ENCODE measurements around the gene PGM2L1.

PGM2L1 gene

GRCh38 chr11:74297484-74297883, 100.7 kb downstream of the PGM2L1 start:
- no peak for TF ChIP-seq SIN3A (IDR thresholded peaks at IDR 0.05; ENCODE audit: borderline replicate concordance, insufficient read depth, low read length)
- TF ChIP-seq FOXP2 (optimal IDR thresholded peaks at IDR 0.05; ENCODE audit: borderline replicate concordance, extremely low read depth, extremely low read length, insufficient read depth) = no peak
- no peak for TF ChIP-seq POLR2AphosphoS5 (IDR thresholded peaks at IDR 0.05; ENCODE audit: low read depth, low read length)
- no peak for TF ChIP-seq TAF1 (IDR thresholded peaks at IDR 0.05; ENCODE audit: borderline replicate concordance, insufficient read depth, low read length)
- TF ChIP-seq, protein P1, sequence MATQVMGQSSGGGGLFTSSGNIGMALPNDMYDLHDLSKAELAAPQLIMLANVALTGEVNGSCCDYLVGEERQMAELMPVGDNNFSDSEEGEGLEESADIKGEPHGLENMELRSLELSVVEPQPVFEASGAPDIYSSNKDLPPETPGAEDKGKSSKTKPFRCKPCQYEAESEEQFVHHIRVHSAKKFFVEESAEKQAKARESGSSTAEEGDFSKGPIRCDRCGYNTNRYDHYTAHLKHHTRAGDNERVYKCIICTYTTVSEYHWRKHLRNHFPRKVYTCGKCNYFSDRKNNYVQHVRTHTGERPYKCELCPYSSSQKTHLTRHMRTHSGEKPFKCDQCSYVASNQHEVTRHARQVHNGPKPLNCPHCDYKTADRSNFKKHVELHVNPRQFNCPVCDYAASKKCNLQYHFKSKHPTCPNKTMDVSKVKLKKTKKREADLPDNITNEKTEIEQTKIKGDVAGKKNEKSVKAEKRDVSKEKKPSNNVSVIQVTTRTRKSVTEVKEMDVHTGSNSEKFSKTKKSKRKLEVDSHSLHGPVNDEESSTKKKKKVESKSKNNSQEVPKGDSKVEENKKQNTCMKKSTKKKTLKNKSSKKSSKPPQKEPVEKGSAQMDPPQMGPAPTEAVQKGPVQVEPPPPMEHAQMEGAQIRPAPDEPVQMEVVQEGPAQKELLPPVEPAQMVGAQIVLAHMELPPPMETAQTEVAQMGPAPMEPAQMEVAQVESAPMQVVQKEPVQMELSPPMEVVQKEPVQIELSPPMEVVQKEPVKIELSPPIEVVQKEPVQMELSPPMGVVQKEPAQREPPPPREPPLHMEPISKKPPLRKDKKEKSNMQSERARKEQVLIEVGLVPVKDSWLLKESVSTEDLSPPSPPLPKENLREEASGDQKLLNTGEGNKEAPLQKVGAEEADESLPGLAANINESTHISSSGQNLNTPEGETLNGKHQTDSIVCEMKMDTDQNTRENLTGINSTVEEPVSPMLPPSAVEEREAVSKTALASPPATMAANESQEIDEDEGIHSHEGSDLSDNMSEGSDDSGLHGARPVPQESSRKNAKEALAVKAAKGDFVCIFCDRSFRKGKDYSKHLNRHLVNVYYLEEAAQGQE (IDR thresholded peaks at IDR 0.05; ENCODE audit: insufficient read depth in 1 of 2, low read depth in 2 of 2, low read length in 2 of 2) = no peak

DNA sequence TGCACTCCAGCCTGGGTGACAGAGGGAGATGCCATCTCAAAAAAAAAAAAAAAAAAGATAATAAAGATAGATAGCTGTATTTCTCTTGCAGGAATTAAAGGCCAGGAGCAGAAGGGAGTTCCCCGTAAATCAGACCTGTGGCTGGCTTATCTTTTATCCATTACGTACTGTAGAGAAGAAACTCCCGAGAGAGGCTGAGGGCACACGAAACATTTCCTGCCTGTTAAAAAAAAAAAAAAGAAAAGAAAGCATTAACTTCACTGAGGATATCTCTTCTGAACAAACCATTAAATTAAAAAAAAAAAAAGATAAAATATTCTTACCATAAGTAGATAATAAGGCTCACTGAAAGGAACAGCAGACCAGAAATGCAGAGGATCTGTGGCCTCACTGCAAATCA, 109.3 kb downstream of the PGM2L1 start:
- TF ChIP-seq TAF1 (IDR thresholded peaks at IDR 0.05; ENCODE audit: borderline replicate concordance, insufficient read depth, low read length) (no peak), POLR2AphosphoS5 (IDR thresholded peaks at IDR 0.05; ENCODE audit: low read depth, low read length) (no peak), SIN3A (IDR thresholded peaks at IDR 0.05; ENCODE audit: borderline replicate concordance, insufficient read depth, low read length) (no peak), FOXP2 (optimal IDR thresholded peaks at IDR 0.05; ENCODE audit: borderline replicate concordance, extremely low read depth, extremely low read length, insufficient read depth) (no peak)
- TF ChIP-seq, protein P1 (IDR thresholded peaks at IDR 0.05; ENCODE audit: insufficient read depth in 1 of 2, low read depth in 2 of 2, low read length in 2 of 2) = no peak

DNA sequence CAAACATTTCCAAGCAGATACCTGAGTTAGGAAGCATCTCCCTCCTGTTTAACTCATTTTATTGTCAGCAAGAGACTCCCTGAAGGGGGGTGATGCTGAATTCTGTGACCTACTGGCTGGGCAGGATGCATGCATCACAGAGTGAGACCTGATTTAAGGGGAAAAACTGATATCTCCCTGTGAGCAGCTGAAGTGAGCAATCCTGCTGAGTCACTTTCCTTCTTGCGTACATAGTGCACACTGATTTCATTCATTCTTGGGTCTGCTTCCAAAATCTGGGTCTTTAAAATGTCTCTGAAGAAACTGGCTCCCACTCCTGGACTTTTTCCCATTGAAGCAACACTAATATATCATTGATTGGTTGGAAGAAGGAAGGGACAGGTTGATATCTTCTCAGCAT, 110.1 kb downstream of the PGM2L1 start:
- TF ChIP-seq TAF1 (IDR thresholded peaks at IDR 0.05; ENCODE audit: borderline replicate concordance, insufficient read depth, low read length) = no peak
- no peak for TF ChIP-seq SIN3A (IDR thresholded peaks at IDR 0.05; ENCODE audit: borderline replicate concordance, insufficient read depth, low read length)

- no peak for TF ChIP-seq FOXP2 (optimal IDR thresholded peaks at IDR 0.05; ENCODE audit: borderline replicate concordance, extremely low read depth, extremely low read length, insufficient read depth)
- no peak for TF ChIP-seq SIN3A (IDR thresholded peaks at IDR 0.05; ENCODE audit: borderline replicate concordance, insufficient read depth, low read length)
- no peak for TF ChIP-seq TAF1 (IDR thresholded peaks at IDR 0.05; ENCODE audit: borderline replicate concordance, insufficient read depth, low read length)
- TF ChIP-seq POLR2AphosphoS5 (IDR thresholded peaks at IDR 0.05; ENCODE audit: low read depth, low read length) = no peak
- TF ChIP-seq, protein P1 (IDR thresholded peaks at IDR 0.05; ENCODE audit: insufficient read depth in 1 of 2, low read depth in 2 of 2, low read length in 2 of 2) = no peak
These were observed 113.8 kb downstream of the PGM2L1 start for GRCh38 chr11:74284466-74284865.

DNA sequence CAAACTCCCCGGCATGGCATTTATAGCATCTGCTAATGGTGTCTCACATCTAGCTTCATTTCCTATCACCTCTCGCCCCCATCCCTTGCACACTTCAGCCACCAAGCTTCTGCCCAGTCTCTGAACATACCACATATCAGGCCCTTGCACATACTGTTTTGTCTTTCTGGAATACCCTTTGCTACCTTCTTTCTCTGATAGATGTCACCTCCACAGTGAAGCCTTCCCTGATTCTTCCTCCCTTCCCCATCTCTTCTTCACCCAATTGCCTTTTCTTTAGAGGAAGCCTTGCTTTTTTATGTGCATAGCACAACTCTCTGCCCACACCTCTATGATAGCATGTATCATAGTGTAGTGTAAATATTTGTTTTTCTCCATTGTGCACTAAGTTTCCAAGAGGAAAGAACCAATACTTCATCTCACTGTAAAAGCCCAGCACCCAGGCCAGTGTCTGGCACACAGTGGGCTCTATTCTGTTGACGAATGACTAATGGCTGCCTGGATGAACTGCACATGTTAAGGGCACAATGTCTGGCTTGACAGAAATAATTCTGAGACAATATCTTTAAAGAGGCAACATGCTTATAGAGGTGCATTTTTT, 114.6 kb downstream of the PGM2L1 start:
- no peak for TF ChIP-seq FOXP2 (optimal IDR thresholded peaks at IDR 0.05; ENCODE audit: borderline replicate concordance, extremely low read depth, extremely low read length, insufficient read depth)
- TF ChIP-seq POLR2AphosphoS5 (IDR thresholded peaks at IDR 0.05; ENCODE audit: low read depth, low read length) = no peak
- TF ChIP-seq SIN3A (IDR thresholded peaks at IDR 0.05; ENCODE audit: borderline replicate concordance, insufficient read depth, low read length) = no peak
- TF ChIP-seq, protein P1 (IDR thresholded peaks at IDR 0.05; ENCODE audit: insufficient read depth in 1 of 2, low read depth in 2 of 2, low read length in 2 of 2) = no peak
- TF ChIP-seq TAF1 (IDR thresholded peaks at IDR 0.05; ENCODE audit: borderline replicate concordance, insufficient read depth, low read length) = no peak
